HepG2 (cell line): ENCODE measurements around the gene IPMK. TPM values are rescaled to one million over a fixed set of nuclear protein-coding genes. Genes with fewer than 3 reads are reported as not detected.
"Not testable (repeated sequence)": the region's sequence is repeated elsewhere in the genome, so short reads cannot be mapped to it uniquely, and the experiment has no call there.

ENCODE experiments used
- ATAC-seq: fragments of 200-7000 bp; cut with Tn5 transposase; 3 replicates; pipeline ENCODE4 v1.9.1; 2020; ENCODE audit warnings: mild to moderate bottlenecking, moderate library complexity
- BruUV-seq: library from RNA; stranded (reverse); fragments of 400-500 nt; replicated peaks from 2 replicates; lab custom pipeline; 2021; lab: Mats Ljungman, UMichigan
- CTCF ChIA-PET: fragments of 300-600 bp; formaldehyde crosslinking; extraction: SDS; loops from one replicate; lab custom pipeline; 2021; ENCODE audit warnings: low total read pairs, inconsistent platforms, low intra/inter-chr PET ratio; lab: Yijun Ruan, JAX
- POLR2A ChIA-PET: fragments of 350-600 bp; sonication (Branson Sonifier 250); formaldehyde crosslinking; loops from one replicate; lab custom pipeline; 2020; ENCODE audit warnings: antibody characterized with exemption, inconsistent platforms; lab: Yijun Ruan, JAX
- DNase-seq: peaks from one replicate; pipeline ENCODE4 v3.0.0-alpha.2; 2015; ENCODE audit warnings: low spot score
- FAIRE-seq: peaks from 3 replicates; lab custom pipeline; 2011; peaks lifted over from hg19 to GRCh38; lab: Jason Lieb, UNC
- H2AFZ ChIP-seq: one replicate; pipeline ENCODE4 v1.6.1; 2011; ENCODE audit warnings: low read length, inconsistent platforms
- H3K27ac ChIP-seq: fragments of 300-600 bp; 3 replicates; pipeline ENCODE4 v1.8.0; 2011; ENCODE audit warnings: mixed run types, mild to moderate bottlenecking, mixed read lengths, low read length, inconsistent platforms; ENCODE audit not compliant: insufficient read depth; ENCODE audit errors: extremely low read length
- H3K27me3 ChIP-seq, 2 experiments: fragments of 200-600 bp in 1 of 2; 2 replicates in 1 of 2; 3 replicates in 1 of 2; pipeline versions ENCODE4 v1.6.0 to v1.8.0; 2011; ENCODE audit warnings: low read length in 2 of 2, mild to moderate bottlenecking in 2 of 2, moderate library complexity in 2 of 2, inconsistent platforms in 1 of 2; ENCODE audit not compliant: insufficient read depth in 2 of 2, control insufficient read depth in 1 of 2
- H3K36me3 ChIP-seq, 2 experiments: fragments of 200-600 bp in 1 of 2; replicated peaks in 1 of 2; 2 replicates in 1 of 2; 3 replicates in 1 of 2; pipeline versions ENCODE4 v1.5.1 to v1.8.0; 2011; ENCODE audit warnings: low read length in 2 of 2, inconsistent platforms in 1 of 2; ENCODE audit not compliant: insufficient read depth in 2 of 2, control insufficient read depth in 1 of 2
- H3K4me1 ChIP-seq: 2 replicates; pipeline ENCODE4 v1.5.1; 2012; ENCODE audit warnings: low read length, inconsistent platforms; ENCODE audit not compliant: insufficient read depth
- H3K4me2 ChIP-seq: 2 replicates; pipeline ENCODE4 v1.6.0; 2011; ENCODE audit warnings: low read depth, low read length, inconsistent platforms
- H3K4me3 ChIP-seq, 3 experiments: fragments of 200-600 bp in 1 of 3; sonication (generic), shearing (Covaris generic) in 1 of 3; replicated peaks in 1 of 3; 2 replicates each; pipeline ENCODE4 v1.5.1; 2011 to 2016; ENCODE audit warnings: low read length in 3 of 3, inconsistent platforms in 2 of 3, low read depth in 2 of 3, mild to moderate bottlenecking in 2 of 3, control low read depth in 1 of 3, mixed read lengths in 1 of 3; ENCODE audit not compliant: insufficient read depth in 1 of 3
- H3K79me2 ChIP-seq: one replicate; pipeline ENCODE4 v1.6.1; 2011; ENCODE audit warnings: low read length, inconsistent platforms; ENCODE audit not compliant: insufficient read depth
- H3K9ac ChIP-seq: 2 replicates; pipeline ENCODE4 v1.6.0; 2011; ENCODE audit warnings: mild to moderate bottlenecking, low read depth, low read length, inconsistent platforms; ENCODE audit not compliant: insufficient read depth
- H3K9me3 ChIP-seq: 2 replicates; pipeline ENCODE4 v1.5.1; 2012; ENCODE audit warnings: mild to moderate bottlenecking, low read length
- H4K20me1 ChIP-seq: 2 replicates; pipeline ENCODE4 v1.6.0; 2011; ENCODE audit warnings: inconsistent platforms, mild to moderate bottlenecking, low read length, moderate library complexity; ENCODE audit not compliant: insufficient read depth
- BCL6 ChIP-seq: IDR thresholded peaks from 2 replicates; pipeline ENCODE4 v1.6.1; 2016; ENCODE audit warnings: missing genetic modification reagents, missing compliant biosample characterization
- CEBPB ChIP-seq: IDR thresholded peaks from 2 replicates; pipeline ENCODE4 v1.6.1; 2011; ENCODE audit warnings: low read depth, low read length, improper control_type of control experiment, borderline replicate concordance
- CEBPG ChIP-seq: IDR thresholded peaks from 2 replicates; pipeline ENCODE4 v1.6.1; 2016
- FOXA3 ChIP-seq: IDR thresholded peaks from 2 replicates; pipeline ENCODE4 v1.6.1; 2016; ENCODE audit warnings: missing genetic modification reagents, missing compliant biosample characterization
- FOXJ3 ChIP-seq: sonication (generic); formaldehyde crosslinking; IDR thresholded peaks from 2 replicates; pipeline ENCODE4 v1.4.0; 2020; ENCODE audit warnings: missing genetic modification reagents, mild to moderate bottlenecking, borderline replicate concordance
- FOXP1 ChIP-seq, 2 experiments: fragments of 450-650 bp in 1 of 2; IDR thresholded peaks; 2 replicates each; pipeline ENCODE4 v1.6.1; 2017 to 2018; ENCODE audit warnings: antibody characterized with exemption in 1 of 2
- GATAD2A ChIP-seq: IDR thresholded peaks from 2 replicates; pipeline ENCODE4 v1.6.1; 2016
- PAXIP1 ChIP-seq: sonication (generic); formaldehyde crosslinking; conservative IDR thresholded peaks from 2 replicates; pipeline ENCODE4 v1.4.0; 2020; ENCODE audit warnings: mild to moderate bottlenecking, missing genetic modification reagents, moderate library complexity
- RARA ChIP-seq: IDR thresholded peaks from 2 replicates; pipeline ENCODE4 v1.6.1; 2016; ENCODE audit warnings: missing genetic modification reagents, missing compliant biosample characterization
- SIX4 ChIP-seq: sonication (generic); formaldehyde crosslinking; IDR thresholded peaks from 2 replicates; pipeline ENCODE4 v1.4.0; 2020; ENCODE audit warnings: missing genetic modification reagents
- SOX13 ChIP-seq, 3 experiments: fragments of 450-650 bp in 1 of 3; sonication (generic) in 1 of 3; formaldehyde crosslinking in 1 of 3; IDR thresholded peaks in 2 of 3; conservative IDR thresholded peaks in 1 of 3; 2 replicates each; pipeline versions ENCODE4 v1.5.0 to v1.6.1; 2016 to 2020; ENCODE audit warnings: antibody characterized with exemption in 1 of 3, mild to moderate bottlenecking in 1 of 3, missing compliant biosample characterization in 1 of 3, missing genetic modification reagents in 1 of 3, moderate library complexity in 1 of 3
- SOX5 ChIP-seq: IDR thresholded peaks from 2 replicates; pipeline ENCODE4 v1.6.1; 2016; ENCODE audit warnings: borderline replicate concordance
- SOX6 ChIP-seq, 2 experiments: fragments of 450-650 bp in 1 of 2; sonication (generic) in 1 of 2; formaldehyde crosslinking in 1 of 2; IDR thresholded peaks; 2 replicates each; pipeline versions ENCODE4 v1.4.0 to v1.6.1; 2017 to 2020; ENCODE audit warnings: antibody characterized with exemption in 1 of 2, mild to moderate bottlenecking in 1 of 2, missing genetic modification reagents in 1 of 2
- WGBS: methylation state at CpG from one replicate; pipeline ENCODE4 v1.1.6; 2017; ENCODE audit warnings: low lambda C conversion rate; 5-methylcytosine and 5-hydroxymethylcytosine counted together
- in situ Hi-C: cut with HindIII; loops from 2 replicates; pipeline ENCODE4 v1.10.0; 2017; ENCODE audit warnings: low pct_unique_long_range_greater_than_20kb; ENCODE audit not compliant: extremely low pct_ligation_motif_present
- intact Hi-C: fragments of 100-400 bp; cut with micrococcal nuclease; formaldehyde crosslinking; loops from one replicate; pipeline ENCODE4 v1.10.0; 2022; ENCODE audit not compliant: unreplicated experiment
- polyA plus RNA-seq, 8 experiments: library from polyadenylated mRNA; depleted of rRNA in 3 of 8; stranded (reverse) in 7 of 8; unstranded in 1 of 8; fragments of >200 nt; fragmentation: Illumina TruSeq in 4 of 8; extraction: Trizol in 4 of 8; gene quantifications; 2 replicates each; pipeline versions ENCODE4 v1.2.1 to v1.2.3, GENCODE V29; 2011 to 2016; ENCODE audit warnings: low read depth in 4 of 8, missing spikeins in 1 of 8, mixed read lengths in 1 of 8; ENCODE audit not compliant: insufficient read depth in 1 of 8
- total RNA-seq, 5 experiments: library from RNA; depleted of rRNA; stranded (reverse); fragments of >200 nt; fragmentation: Illumina TruSeq; extraction: Trizol; gene quantifications; 2 replicates each; pipeline ENCODE4 v1.2.3, GENCODE V29; 2016; ENCODE audit warnings: low read depth in 1 of 5
- TF ChIP-seq, protein P1 (sequence below): sonication (generic); formaldehyde crosslinking; IDR thresholded peaks from 2 replicates; pipeline ENCODE4 v1.4.0; 2020; ENCODE audit warnings: mild to moderate bottlenecking, missing genetic modification reagents, borderline replicate concordance

The IPMK gene
- total and polyA plus RNA-seq, 2 of the 13 experiments (the other 11 are each of a cell fraction or from before 2014, with no cell fraction given): 2.7 to 3.9 TPM

- H3K9ac ChIP-seq; ATAC-seq; CTCF ChIA-PET; FAIRE-seq; BruUV-seq; H3K9me3 ChIP-seq; H3K36me3 ChIP-seq; H3K4me3 ChIP-seq; POLR2A ChIA-PET; H2AFZ ChIP-seq; intact Hi-C loops; H3K4me2 ChIP-seq; H3K27ac ChIP-seq; in situ Hi-C loops; H4K20me1 ChIP-seq; H3K27me3 ChIP-seq; TF ChIP-seq SOX6, FOXP1, SOX13 (IDR thresholded peaks at IDR 0.05): not testable (repeated sequence)
- WGBS: 69% methylated on average over 7 of the region's 7 CpGs
- DNase-seq: peak; percentile 31
- Histone ChIP-seq H3K79me2 (peaks cover 32% of the 10 kb centered on the region), H3K4me1 (peaks cover 12% of the 10 kb centered on the region)
- TF ChIP-seq SOX5 (CRISPR knock-in tag): peak; percentile 34; the same call in 1 of the 2 replicates
- peak; percentile 18; the same call in 1 of the 2 replicates for TF ChIP-seq SIX4
- 0 out of 2 replicates have a peak, but pooled peaks have one; percentile 9 for TF ChIP-seq RARA (CRISPR knock-in tag)
- TF ChIP-seq GATAD2A: peak; percentile 59
- TF ChIP-seq, protein P1, sequence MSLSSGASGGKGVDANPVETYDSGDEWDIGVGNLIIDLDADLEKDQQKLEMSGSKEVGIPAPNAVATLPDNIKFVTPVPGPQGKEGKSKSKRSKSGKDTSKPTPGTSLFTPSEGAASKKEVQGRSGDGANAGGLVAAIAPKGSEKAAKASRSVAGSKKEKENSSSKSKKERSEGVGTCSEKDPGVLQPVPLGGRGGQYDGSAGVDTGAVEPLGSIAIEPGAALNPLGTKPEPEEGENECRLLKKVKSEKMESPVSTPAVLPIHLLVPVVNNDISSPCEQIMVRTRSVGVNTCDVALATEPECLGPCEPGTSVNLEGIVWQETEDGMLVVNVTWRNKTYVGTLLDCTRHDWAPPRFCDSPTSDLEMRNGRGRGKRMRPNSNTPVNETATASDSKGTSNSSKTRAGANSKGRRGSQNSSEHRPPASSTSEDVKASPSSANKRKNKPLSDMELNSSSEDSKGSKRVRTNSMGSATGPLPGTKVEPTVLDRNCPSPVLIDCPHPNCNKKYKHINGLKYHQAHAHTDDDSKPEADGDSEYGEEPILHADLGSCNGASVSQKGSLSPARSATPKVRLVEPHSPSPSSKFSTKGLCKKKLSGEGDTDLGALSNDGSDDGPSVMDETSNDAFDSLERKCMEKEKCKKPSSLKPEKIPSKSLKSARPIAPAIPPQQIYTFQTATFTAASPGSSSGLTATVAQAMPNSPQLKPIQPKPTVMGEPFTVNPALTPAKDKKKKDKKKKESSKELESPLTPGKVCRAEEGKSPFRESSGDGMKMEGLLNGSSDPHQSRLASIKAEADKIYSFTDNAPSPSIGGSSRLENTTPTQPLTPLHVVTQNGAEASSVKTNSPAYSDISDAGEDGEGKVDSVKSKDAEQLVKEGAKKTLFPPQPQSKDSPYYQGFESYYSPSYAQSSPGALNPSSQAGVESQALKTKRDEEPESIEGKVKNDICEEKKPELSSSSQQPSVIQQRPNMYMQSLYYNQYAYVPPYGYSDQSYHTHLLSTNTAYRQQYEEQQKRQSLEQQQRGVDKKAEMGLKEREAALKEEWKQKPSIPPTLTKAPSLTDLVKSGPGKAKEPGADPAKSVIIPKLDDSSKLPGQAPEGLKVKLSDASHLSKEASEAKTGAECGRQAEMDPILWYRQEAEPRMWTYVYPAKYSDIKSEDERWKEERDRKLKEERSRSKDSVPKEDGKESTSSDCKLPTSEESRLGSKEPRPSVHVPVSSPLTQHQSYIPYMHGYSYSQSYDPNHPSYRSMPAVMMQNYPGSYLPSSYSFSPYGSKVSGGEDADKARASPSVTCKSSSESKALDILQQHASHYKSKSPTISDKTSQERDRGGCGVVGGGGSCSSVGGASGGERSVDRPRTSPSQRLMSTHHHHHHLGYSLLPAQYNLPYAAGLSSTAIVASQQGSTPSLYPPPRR: peak; percentile 24; the same call in 1 of the 2 replicates
- peak; percentile 70 for TF ChIP-seq SOX6 (CRISPR knock-in tag; IDR thresholded peaks at IDR 0.05)
- 0 out of 2 replicates have a peak, but pooled peaks have one; percentile 11 for TF ChIP-seq FOXP1 (CRISPR knock-in tag; IDR thresholded peaks at IDR 0.05)
- peak; percentile 43; the same call in 1 of the 2 replicates for TF ChIP-seq CEBPG
- TF ChIP-seq SOX13 (CRISPR knock-in tag; conservative IDR thresholded peaks at IDR 0.05 in 1 of 2, IDR thresholded peaks at IDR 0.05 in 1 of 2): peak in 1 of 2 experiments; percentile 74; a peak in 2 of 4 replicates
- TF ChIP-seq FOXA3 (CRISPR knock-in tag): peak; percentile 30; the same call in 1 of the 2 replicates
- TF ChIP-seq BCL6: peak; percentile 59
- peak; percentile 31; the same call in 1 of the 2 replicates for TF ChIP-seq FOXJ3 (CRISPR knock-in tag)
- peak; percentile 58; the same call in 1 of the 2 replicates for TF ChIP-seq CEBPB
- TF ChIP-seq PAXIP1 (CRISPR knock-in tag): 0 out of 2 replicates have a peak, but pooled peaks have one; percentile 24
These were observed 11.5 kb downstream of the IPMK start for GRCh38 chr10:58256013-58256780.
